SK-N-SH treated with all-trans-retinoic acid at 6 μM for 48 hours (cell line): ENCODE measurements around the gene SYT8.

ENCODE experiments used
- ATAC-seq: fragments of 200-7000 bp; cut with Tn5 transposase; 3 replicates; pipeline ENCODE4 v1.9.1; 2020; ENCODE audit warnings: mild to moderate bottlenecking, moderate library complexity
- ARNTL ChIP-seq: fragments of 450-650 bp; formaldehyde crosslinking; IDR thresholded peaks from 2 replicates; pipeline ENCODE4 v1.5.0; 2020; ENCODE audit warnings: low read depth, mild to moderate bottlenecking, moderate library complexity, borderline replicate concordance
- CSDC2 ChIP-seq: fragments of 250-450 bp; sonication (Bioruptor Pico); IDR thresholded peaks from 2 replicates; pipeline ENCODE4 v1.5.0; 2020; ENCODE audit warnings: mild to moderate bottlenecking, moderate library complexity
- CSRNP3 ChIP-seq: fragments of 250-450 bp; sonication (Bioruptor Pico); IDR thresholded peaks from 2 replicates; pipeline ENCODE4 v1.5.1; 2021; ENCODE audit warnings: mild to moderate bottlenecking, moderate library complexity
- ESRRG ChIP-seq: fragments of 250-450 bp; sonication (Bioruptor Pico); IDR thresholded peaks from 2 replicates; pipeline ENCODE4 v1.6.1; 2021; ENCODE audit warnings: mild to moderate bottlenecking
- GLIS3 ChIP-seq: fragments of 250-450 bp; sonication (Bioruptor Pico); IDR thresholded peaks from 2 replicates; pipeline ENCODE4 v1.5.0; 2020; ENCODE audit warnings: mild to moderate bottlenecking, moderate library complexity
- ISL1 ChIP-seq: fragments of 250-450 bp; sonication (Bioruptor Pico); IDR thresholded peaks from 2 replicates; pipeline ENCODE4 v2.1.2; 2022; ENCODE audit warnings: mild to moderate bottlenecking, moderate library complexity
- OSR1 ChIP-seq: fragments of 250-450 bp; sonication (Bioruptor Pico); IDR thresholded peaks from 2 replicates; pipeline ENCODE4 v1.8.0; 2022; ENCODE audit warnings: moderate library complexity, mild to moderate bottlenecking, inconsistent platforms
- PPARA ChIP-seq: fragments of 250-450 bp; sonication (Bioruptor Pico); IDR thresholded peaks from 2 replicates; pipeline ENCODE4 v1.5.0; 2020; ENCODE audit warnings: mild to moderate bottlenecking, borderline replicate concordance
- RARB ChIP-seq: fragments of 250-450 bp; sonication (Bioruptor Pico); IDR thresholded peaks from 2 replicates; pipeline ENCODE4 v1.8.0; 2021; ENCODE audit warnings: mild to moderate bottlenecking, moderate library complexity
- TCF4 ChIP-seq: fragments of 250-450 bp; sonication (Bioruptor Pico); IDR thresholded peaks from 2 replicates; pipeline ENCODE4 v1.8.0; 2021; ENCODE audit warnings: mild to moderate bottlenecking, moderate library complexity, borderline replicate concordance
- TOX ChIP-seq: fragments of 250-450 bp; sonication (Bioruptor Pico); IDR thresholded peaks from 2 replicates; pipeline ENCODE4 v1.8.0; 2021; ENCODE audit warnings: mild to moderate bottlenecking, moderate library complexity, borderline replicate concordance
- ZC3H10 ChIP-seq: fragments of 250-450 bp; sonication (Bioruptor Pico); IDR thresholded peaks from 2 replicates; pipeline ENCODE4 v1.5.1; 2021; ENCODE audit warnings: mild to moderate bottlenecking, moderate library complexity
- ZFP30 ChIP-seq: fragments of 450-650 bp; formaldehyde crosslinking; IDR thresholded peaks from 2 replicates; pipeline ENCODE4 v1.5.0; 2022; ENCODE audit warnings: mild to moderate bottlenecking, moderate library complexity
- ZNF565 ChIP-seq: fragments of 450-650 bp; formaldehyde crosslinking; conservative IDR thresholded peaks from 2 replicates; pipeline ENCODE4 v1.5.0; 2020; ENCODE audit warnings: low read depth, mild to moderate bottlenecking, moderate library complexity
- ZNF70 ChIP-seq: fragments of 450-650 bp; formaldehyde crosslinking; IDR thresholded peaks from 2 replicates; pipeline ENCODE4 v1.5.0; 2020; ENCODE audit warnings: mild to moderate bottlenecking, moderate library complexity
- ZNF8 ChIP-seq: fragments of 450-650 bp; formaldehyde crosslinking; IDR thresholded peaks from 2 replicates; pipeline ENCODE4 v1.5.0; 2020; ENCODE audit warnings: mild to moderate bottlenecking, moderate library complexity
- TF ChIP-seq, protein P1 (sequence below): fragments of 250-450 bp; sonication (Bioruptor Pico); IDR thresholded peaks from 2 replicates; pipeline ENCODE4 v1.5.0; 2020; ENCODE audit warnings: mild to moderate bottlenecking, moderate library complexity
- TF ChIP-seq, protein P2 (sequence below): fragments of 250-450 bp; sonication (Bioruptor Pico); IDR thresholded peaks from 2 replicates; pipeline ENCODE4 v1.8.0; 2020; ENCODE audit warnings: mild to moderate bottlenecking, moderate library complexity, borderline replicate concordance
- TF ChIP-seq, protein P3 (sequence below): fragments of 250-450 bp; sonication (Bioruptor Pico); IDR thresholded peaks from 2 replicates; pipeline ENCODE4 v1.5.1; 2020; ENCODE audit warnings: low read depth, mild to moderate bottlenecking, moderate library complexity

The SYT8 gene

DNA sequence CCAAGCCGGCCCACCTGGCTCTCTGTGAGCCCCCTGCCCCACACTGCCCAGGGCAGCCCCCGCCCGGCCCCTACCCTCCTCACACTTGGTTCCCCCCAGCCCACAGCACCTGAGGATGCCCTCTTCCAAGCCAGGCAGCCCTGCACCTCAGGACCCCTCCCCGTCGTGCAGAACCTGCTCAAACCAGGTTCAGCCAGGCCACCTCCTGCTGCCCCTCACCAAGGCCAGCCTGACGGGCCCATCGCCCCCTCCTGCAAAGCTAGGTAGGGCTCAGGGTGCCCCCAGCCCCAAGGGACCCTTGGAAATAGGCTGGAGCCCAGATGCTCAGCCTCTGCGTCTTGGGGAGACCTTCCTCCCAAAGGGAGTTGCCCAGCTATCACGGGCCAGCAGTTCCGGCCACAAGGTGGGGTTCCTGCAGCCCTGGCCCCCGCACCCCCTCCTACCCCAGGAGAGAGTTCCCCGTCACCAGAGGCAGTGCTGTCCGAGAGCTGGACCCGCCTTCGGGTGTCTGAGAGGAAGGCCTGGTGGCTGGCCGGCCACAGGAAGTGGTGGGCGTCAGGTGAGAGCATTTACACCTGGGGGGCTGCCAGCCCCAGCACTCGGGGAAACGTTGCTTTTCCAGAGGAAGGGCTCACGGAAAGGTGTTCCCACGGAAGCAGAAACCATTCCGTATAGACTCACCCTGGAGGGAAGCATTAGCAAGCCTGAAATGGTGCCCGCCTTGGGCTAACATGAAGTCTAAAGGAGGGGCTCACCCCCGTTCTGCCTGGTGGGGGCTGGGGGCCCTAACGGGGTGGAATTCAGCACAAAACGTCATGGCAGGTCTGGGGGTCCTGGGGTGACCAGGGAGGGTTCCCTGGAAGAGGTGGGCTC lies 3.2 kb upstream of the SYT8 start:
- TF ChIP-seq ZNF565 (no peak), OSR1 (CRISPR knock-in tag) (no peak), RARB (CRISPR knock-in tag) (no peak), ZC3H10 (CRISPR knock-in tag) (no peak), CSRNP3 (CRISPR knock-in tag) (no peak), TCF4 (CRISPR knock-in tag) (no peak), GLIS3 (CRISPR knock-in tag) (no peak), ESRRG (no peak), ZNF8 (CRISPR knock-in tag) (no peak), CSDC2 (CRISPR knock-in tag) (no peak)
- TF ChIP-seq, protein P1, sequence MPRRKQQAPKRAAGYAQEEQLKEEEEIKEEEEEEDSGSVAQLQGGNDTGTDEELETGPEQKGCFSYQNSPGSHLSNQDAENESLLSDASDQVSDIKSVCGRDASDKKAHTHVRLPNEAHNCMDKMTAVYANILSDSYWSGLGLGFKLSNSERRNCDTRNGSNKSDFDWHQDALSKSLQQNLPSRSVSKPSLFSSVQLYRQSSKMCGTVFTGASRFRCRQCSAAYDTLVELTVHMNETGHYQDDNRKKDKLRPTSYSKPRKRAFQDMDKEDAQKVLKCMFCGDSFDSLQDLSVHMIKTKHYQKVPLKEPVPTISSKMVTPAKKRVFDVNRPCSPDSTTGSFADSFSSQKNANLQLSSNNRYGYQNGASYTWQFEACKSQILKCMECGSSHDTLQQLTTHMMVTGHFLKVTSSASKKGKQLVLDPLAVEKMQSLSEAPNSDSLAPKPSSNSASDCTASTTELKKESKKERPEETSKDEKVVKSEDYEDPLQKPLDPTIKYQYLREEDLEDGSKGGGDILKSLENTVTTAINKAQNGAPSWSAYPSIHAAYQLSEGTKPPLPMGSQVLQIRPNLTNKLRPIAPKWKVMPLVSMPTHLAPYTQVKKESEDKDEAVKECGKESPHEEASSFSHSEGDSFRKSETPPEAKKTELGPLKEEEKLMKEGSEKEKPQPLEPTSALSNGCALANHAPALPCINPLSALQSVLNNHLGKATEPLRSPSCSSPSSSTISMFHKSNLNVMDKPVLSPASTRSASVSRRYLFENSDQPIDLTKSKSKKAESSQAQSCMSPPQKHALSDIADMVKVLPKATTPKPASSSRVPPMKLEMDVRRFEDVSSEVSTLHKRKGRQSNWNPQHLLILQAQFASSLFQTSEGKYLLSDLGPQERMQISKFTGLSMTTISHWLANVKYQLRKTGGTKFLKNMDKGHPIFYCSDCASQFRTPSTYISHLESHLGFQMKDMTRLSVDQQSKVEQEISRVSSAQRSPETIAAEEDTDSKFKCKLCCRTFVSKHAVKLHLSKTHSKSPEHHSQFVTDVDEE (CRISPR knock-in tag): no peak
- TF ChIP-seq, protein P2, sequence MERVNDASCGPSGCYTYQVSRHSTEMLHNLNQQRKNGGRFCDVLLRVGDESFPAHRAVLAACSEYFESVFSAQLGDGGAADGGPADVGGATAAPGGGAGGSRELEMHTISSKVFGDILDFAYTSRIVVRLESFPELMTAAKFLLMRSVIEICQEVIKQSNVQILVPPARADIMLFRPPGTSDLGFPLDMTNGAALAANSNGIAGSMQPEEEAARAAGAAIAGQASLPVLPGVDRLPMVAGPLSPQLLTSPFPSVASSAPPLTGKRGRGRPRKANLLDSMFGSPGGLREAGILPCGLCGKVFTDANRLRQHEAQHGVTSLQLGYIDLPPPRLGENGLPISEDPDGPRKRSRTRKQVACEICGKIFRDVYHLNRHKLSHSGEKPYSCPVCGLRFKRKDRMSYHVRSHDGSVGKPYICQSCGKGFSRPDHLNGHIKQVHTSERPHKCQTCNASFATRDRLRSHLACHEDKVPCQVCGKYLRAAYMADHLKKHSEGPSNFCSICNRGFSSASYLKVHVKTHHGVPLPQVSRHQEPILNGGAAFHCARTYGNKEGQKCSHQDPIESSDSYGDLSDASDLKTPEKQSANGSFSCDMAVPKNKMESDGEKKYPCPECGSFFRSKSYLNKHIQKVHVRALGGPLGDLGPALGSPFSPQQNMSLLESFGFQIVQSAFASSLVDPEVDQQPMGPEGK: no peak
- TF ChIP-seq, protein P3, sequence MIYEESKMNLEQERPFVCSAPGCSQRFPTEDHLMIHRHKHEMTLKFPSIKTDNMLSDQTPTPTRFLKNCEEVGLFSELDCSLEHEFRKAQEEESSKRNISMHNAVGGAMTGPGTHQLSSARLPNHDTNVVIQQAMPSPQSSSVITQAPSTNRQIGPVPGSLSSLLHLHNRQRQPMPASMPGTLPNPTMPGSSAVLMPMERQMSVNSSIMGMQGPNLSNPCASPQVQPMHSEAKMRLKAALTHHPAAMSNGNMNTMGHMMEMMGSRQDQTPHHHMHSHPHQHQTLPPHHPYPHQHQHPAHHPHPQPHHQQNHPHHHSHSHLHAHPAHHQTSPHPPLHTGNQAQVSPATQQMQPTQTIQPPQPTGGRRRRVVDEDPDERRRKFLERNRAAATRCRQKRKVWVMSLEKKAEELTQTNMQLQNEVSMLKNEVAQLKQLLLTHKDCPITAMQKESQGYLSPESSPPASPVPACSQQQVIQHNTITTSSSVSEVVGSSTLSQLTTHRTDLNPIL (CRISPR knock-in tag): no peak
- TF ChIP-seq, all 23 proteins: peak for 0
- no peak for ATAC-seq

DNA sequence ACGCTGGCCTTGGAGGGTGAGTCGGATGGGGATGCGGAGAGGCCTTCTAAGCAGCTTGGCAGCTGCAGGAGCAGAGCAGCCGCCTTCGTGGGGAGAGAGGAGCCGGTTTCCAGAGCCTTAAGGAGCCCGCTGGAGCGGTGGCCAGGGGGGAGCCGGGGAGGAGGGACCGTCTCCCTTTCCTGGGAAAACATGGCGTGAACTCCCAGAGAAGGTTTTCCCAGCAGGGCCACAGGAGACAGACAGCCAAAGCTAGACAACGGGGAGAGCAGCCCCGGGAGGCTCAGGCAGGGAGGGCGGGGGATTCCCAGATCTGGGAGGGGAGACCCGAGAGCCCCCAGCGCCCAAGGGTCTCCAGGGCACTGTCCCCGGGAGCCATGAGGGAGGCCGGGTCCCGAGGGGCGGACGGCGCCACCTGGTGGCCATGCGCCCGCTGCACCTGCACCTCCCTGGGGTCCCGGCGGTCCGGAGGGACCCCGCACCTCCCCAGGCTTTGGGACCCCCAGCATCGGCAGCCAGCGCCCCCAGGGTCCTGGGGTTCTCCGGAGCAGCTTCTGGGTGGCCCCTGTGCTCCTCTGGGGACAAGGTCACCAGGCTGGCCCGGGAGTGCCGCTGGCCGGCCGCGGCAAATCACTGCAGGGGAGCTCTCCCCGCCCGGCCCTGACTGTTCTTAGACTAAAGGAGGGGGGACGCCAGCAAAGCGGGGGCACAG lies 2.4 kb upstream of the SYT8 start:
- TF ChIP-seq ZFP30: no peak
- TF ChIP-seq ZNF70 (CRISPR knock-in tag): peak; percentile 11; the same call in 1 of the 2 replicates
- peak; percentile 78 for ATAC-seq

- ATAC-seq: no peak
- TF ChIP-seq ZC3H10 (CRISPR knock-in tag): no peak
- no peak for TF ChIP-seq PPARA
- TF ChIP-seq TOX: no peak
- TF ChIP-seq ISL1 (CRISPR knock-in tag): no peak
- TF ChIP-seq, protein P3 (CRISPR knock-in tag): no peak
- TF ChIP-seq, all 23 proteins: peak for 0
Measured at GRCh38 chr11:1832920-1833295, 1.9 kb upstream of the SYT8 start.

- ATAC-seq: no peak
- TF ChIP-seq GLIS3 (CRISPR knock-in tag) (no peak), RARB (CRISPR knock-in tag) (no peak), ARNTL (CRISPR knock-in tag) (no peak), CSDC2 (CRISPR knock-in tag) (no peak), ZFP30 (no peak), ZNF8 (CRISPR knock-in tag) (no peak), TOX (no peak), ESRRG (no peak), ZNF70 (CRISPR knock-in tag) (no peak)
- TF ChIP-seq, all 23 proteins: peak for 0
Measured at GRCh38 chr11:1834062-1834610, 654 bp upstream of the SYT8 start.
